Measurements from ENCODE around the gene KLK5.
"Not testable (repeated sequence)": the region's sequence is repeated elsewhere in the genome, so short reads cannot be mapped to it uniquely, and the experiment has no call there.

Gene KLK5

DNA sequence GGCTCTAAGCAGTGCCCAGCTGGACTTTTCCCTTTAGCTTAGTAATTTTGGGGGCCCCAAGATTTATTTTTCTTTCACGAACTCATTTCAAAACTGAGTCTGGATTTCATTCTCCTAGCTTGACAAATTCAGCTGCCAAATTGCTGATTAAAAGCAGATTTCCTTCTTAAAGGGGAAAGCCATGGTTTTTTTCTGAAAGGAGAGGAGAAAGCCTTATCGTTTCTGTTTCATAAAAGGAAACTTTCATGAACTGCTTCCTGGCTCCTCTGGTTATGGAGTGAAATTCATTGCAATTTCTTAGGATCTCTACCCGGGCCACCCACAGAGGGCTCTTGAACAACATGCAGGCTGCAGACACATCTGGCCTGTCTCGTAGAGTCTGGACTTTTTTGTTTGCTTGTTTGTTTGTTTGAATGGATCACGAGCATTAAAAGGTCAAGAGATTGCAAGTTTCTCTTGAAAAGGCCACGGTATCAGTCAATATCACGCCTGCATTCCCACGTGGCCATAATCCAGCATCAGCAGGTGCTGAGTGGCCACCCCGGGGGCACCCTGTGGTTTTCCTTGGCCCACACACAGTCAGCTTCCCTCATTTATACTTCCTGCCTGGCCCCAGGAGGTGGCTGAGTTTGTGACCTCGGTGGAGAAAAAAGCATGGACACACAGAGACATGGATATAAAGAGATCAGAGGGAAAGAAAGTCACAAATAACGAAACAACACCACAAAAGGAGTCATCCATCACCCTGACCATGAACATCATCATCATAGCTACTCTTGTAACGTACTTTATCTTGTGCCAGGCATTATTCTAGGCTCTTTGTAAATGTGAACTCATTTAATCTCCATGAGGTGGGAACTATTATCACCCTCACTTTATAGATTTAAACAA, 31.2 kb downstream of the KLK5 start:
- no peak for DNase-seq

DNA sequence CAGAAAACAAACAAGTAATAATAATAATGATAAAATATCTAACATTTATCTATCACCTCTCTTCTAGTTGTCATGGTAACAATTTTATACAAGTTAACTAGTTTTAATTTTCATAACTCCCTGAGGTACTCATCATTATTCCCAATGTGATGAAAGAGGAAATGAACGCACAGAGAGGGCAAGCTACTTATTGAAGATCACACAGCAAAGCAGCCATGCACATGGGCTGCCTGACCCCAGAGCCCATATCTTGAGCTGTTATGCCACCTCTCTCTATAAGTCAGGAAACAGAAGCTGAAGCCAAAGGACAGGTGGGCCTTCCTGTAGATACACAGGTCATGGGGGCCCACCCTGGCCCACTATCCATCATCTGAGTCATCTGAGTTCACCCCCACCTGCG, 36.8 kb downstream of the KLK5 start:
- DNase-seq, result no peak

DNA sequence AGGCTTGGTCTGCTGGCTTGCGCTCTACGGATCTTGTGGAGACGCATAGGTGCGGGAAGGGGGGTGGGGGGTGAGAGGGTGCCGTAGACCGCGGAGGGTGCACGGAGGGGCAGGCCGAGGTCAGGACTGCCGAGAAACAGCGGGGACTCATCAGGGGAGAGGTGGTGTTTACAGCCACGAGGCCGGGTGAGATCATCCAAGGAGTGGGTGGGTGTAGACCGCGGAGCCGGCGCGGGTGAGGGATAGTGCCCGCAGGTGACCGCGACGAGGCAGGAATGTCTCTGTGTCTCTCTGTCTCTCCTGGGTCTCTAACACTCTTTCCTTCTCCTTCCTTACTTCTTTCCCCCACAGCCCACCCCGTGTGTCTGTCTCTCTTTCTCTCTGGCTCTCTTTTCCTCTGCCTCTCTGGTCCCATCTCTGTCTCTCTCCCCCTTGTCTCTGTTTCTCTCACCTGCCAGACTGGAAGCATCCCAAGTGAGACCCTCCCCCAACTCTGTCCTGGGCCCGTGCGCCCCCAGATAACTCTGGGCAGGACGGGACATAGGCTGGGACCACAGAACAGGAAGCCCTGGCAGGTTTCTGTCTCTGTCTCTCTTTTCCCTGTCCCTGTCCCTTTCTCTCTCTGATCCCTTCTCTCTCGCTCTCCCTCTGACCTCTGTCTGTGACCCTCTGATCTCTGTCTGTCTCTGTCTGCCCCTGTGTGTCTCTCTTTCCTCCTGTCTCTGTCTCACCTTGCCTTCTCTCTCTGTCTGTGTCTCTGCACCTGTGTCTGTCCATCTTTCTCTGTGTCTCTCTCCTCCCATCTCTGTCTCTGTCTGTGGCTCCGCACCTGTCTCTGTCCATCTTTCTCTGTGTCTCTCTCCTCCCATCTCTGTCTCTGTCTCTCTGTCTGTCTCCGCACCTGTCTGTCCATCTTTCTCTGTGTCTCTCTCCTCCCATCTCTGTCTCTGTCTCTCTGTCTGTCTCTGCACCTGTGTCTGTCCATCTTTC, 39.8 kb downstream of the KLK5 start:
- DNase-seq, result no peak

DNA sequence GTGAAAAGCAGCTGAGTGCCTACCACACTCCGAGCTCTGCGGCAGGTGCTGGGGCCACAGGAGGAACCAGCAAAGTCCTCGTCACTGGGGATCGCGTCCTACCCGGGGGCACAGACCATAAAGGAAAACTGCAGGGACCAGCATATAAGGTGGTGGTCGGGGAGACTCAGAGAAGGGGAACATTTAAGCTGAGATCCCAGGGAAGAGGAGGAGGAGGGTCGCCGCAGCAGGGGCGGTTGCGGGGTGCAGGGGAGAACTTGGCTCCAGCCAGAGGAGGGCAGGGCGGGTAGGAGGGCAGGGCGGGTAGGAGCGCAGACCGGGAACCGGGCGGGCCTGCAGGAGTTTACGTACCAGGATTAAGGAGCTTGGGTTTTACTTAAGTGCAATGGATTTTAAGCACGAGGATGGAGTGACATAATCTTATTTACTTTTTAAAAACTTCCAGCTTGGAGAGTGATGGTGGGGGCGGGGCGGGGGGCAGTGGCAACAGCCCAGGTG, 40.7 kb downstream of the KLK5 start:
- DNase-seq, result no peak

DNA sequence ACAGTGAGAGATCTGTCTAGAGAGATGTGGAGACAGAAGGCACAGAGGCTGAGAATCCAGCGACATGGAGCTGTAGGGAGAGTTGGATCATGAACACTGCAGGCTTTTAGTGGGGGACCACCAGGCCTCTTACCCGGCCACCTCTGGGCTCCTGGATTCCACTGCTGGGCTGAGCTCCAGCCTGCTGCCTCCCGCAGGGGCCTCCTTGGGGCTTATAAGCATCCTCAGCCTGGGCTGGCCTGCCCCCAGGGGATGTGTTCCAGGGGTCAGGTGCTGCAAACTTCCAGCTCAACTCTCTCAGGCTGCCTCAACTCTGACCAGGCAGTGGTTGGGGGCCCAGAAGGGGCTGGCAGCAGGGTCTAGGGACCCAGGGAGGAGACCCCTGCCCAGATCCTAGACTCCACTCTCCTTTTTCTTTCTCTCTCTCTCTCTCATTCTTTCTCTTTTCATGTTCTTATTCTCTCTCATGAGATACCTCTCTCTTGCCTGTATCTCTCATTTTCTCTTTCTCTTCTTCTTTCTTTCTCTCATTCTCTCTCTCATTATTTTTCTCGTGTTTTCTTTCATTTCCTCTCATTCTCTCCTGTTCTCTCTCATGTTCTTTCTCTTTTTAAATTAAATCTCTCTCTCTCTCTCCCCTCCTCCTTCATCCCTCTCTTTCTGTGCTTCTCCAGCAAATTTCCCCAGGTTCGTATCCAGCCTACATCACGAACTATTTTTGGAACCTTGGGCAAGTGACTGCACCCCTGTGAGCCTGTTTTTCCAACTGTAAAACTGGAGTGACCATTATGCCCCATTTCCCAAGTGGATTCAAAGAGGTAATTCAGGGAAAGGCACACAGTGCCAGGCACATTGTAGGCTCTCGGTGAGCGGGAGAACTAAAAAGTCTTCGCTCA, 41.4 kb downstream of the KLK5 start, which contains the start of gene KLK4:
KLK4 (minus strand) TSS at position 190 of the 896 bp plus-strand sequence. CDS start 657 bp downstream, outside the sequence.
- DNase-seq, result no peak

DNA sequence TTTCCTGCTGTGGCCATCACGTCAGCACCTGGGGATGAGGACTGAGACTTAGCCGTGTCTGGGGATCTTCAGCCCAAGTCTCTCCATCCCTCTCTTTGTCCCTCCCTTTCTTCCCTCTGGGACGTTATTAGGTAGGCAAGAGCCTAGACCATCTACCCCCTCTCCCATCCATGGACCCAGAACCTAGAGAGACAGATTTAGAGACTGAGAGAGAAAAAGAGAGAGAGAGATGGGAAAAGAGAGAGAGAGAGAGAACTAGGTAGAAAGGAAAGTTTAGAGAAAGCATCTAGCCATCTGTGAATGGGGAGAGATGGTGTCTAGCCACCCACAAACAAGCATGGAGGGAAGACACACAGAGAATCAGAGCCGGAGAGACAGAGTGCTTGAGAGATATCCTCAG, 42.1 kb downstream of the KLK5 start:
- no peak for DNase-seq

DNA sequence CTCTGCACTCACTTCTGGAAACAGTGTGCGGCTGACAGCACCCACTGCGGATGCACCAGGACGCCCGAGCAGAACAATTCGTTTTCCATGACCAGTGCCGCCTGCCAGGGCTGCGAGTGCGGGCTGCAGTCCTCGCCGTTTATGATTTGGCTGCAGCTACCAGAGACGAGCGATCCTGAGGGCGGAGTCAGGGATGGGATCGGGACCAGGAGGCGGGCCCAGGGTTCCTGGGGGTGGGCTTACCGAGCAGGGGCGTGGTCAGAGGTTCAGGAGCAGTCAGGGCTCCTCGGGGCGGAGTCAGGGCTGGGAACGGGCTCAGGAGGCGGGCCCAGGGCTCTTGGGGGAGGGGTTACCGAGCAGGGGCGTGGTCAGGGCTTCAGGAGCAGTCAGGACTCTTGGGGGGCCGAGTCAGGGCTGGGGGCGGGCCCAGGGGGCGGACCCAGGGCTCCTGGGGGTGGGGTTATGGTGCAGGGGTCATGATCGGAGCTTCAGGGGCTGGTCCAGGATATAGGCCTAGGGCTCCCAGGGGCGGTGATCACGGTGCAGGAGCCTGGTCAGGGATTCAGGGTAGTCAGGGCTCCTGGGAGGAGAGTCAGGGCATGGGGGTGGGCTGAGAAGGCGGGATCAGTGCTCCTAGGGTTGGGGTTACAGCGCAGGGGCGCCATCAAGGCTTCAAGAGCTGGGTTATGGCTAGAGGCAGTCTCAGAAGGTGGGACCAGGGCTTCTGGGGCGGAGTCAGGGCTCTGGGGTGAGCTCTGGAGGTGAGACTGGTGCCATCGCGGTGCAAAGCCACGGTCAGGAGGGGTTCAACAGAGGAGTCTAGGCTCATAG, 43.4 kb downstream of the KLK5 start:
- peak; percentile 25 for DNase-seq

DNA sequence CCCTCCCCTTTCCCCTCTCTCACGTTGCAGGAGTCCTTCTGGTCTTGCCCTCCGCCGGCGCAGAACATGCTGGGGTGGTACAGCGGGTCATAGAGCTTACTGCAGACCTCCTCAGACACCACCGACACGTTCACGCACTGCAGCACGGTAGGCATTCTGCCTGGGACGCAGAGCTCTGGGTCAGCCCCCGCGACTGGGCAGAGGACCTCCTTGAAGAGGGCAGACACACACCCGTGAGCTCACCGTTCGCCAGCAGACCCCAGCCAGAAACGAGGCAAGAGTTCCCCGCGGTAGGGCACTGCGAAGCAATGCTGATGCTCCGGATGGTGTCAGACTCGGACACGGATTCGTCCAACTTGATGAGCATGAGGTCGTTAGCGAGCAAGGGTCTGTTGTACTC, 44.5 kb downstream of the KLK5 start:
- no peak for DNase-seq

DNA sequence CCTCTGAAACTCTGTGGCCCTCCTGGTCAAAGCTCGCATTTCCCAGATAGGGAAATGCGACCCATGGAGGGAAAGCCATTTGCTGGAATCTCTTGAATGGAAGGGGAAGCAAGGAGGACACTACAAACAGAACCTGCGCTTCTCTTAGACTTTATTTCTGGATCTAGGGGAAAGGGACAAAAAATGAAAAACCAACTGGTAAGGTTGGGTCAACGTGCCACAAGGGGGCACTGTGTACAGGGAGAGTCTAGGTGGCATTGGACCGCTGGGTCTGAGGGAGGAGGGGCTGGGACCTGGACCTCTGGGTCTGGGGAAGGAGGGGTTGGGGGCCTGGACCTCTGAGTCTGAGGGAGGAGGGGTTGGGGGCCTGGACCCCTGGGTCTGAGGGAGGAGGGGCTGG, 46.6 kb downstream of the KLK5 start:
- DNase-seq, result no peak

DNA sequence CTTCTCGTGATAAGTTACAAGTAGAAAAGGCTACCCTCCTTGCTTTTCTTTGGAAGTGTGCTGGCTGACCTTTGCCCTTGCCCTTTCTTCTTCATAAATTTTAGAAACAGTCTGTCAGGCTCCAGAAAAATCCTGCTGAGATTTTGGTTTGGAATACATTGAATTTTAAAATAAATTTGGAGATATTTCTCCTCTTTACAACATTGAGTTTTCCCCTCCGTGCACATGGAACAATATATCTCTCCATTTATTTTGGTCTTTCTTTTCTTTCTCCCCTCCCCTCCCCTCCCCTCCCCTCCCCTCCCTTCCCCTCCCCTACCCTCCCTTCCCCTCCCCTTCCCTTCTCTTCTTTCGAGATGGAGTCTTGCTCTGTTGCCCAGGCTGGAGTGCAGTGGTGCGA, 50.2 kb downstream of the KLK5 start:
- no peak for DNase-seq

DNA sequence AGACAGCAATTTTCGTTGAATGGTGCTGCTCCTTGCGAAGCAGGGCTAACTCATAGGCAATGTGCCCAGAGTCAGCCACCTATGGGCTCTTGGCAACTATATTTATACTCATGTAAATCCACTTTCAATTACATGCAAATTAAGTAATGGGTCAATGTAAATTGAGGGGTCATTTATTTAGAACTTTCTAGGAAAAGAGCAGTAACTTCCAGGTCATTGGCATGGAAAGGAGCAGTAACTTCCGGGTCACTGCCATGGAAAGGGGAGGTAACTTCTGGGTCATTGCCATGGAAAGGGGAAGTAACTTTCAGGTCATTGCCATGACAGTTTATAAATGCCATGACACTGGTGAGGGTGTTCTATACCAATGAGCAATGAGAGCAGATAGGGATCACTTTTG, 53.3 kb downstream of the KLK5 start:
- no peak for DNase-seq

DNA sequence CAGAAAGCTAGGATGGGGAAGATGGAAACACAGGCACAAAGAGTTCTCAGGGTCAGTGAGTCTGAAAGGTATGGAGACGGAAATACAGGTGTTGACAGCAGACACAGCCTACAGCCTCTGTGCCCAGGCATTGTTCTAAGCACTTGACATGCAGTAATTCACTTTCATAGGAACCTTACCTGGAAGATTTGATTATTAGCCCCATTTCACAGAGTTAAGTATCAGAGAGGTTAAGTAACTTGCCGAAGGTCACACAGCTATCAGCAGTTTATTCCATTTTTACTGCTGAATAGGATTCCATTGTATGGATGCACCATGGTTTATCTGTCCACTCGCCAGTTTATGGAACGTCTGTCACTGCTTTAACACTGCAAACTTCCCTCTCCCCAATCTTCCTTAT, 54.8 kb downstream of the KLK5 start:
- no peak for DNase-seq

DNA sequence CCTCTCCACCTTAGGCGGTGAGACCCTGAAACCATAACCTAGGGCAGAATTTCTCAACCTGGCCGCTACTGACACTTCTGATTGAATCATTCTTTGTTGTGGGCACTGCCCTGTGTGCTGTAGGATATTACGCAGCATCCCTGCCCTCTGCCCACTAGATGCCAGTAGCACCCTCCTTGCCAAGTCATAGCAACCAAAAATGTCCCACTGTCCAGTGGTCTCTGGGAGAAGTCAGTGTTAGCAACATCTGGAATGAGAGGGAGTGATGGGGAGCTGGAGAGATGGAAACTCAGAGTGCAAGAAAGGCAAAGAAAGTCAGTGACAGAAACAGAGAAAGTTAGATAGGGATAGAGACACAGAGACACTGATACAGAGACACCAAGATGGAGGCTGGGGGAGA, 55.2 kb downstream of the KLK5 start:
- no peak for DNase-seq

DNA sequence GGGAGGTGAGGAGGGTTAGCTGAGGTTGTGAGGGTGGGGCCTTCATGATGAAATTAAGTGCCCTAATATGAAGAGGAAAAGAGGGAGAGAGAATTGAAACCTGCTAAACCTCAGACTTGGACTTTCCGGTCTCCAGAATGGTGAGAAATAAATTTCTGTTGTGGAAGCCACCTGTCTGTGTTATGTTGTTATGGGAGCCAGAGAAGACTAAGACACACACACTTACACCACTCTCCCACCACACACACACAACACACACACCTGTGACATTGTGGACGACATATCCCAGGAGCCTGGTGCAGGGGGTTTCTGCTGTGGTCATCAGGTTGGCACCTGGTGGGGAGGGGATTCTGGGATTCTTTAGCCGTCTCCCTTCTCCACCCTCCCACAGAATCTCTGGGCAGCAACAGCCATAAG, 55.6 kb downstream of the KLK5 start:
- no peak for DNase-seq

DNA sequence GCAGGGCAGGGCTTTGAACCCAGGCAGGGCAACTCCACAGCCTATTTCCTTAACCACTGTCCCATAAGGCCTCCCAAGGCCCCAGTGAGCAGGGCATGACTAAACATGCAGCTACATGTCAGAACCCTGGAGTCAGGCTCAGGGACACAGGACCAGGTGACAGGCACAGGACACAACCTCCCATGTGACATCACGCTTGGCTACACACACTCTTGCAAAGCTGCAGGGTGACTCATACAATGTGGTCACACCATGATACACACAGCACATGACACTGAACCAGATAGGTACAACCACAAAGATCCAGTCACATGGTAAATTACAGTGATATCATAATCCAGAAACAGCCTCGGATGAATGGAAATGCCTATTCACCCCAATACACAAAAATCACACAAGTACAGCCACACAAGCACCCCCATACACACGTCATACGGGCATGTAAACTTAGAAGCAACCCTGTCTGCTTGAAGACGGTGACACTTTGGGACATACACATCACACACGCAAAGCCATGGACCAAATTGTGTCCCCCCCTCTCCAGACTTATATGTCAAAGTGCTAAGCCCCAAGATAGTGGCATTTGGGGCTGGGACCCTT, 56.1 kb downstream of the KLK5 start:
- peak; percentile 28 for DNase-seq

DNA sequence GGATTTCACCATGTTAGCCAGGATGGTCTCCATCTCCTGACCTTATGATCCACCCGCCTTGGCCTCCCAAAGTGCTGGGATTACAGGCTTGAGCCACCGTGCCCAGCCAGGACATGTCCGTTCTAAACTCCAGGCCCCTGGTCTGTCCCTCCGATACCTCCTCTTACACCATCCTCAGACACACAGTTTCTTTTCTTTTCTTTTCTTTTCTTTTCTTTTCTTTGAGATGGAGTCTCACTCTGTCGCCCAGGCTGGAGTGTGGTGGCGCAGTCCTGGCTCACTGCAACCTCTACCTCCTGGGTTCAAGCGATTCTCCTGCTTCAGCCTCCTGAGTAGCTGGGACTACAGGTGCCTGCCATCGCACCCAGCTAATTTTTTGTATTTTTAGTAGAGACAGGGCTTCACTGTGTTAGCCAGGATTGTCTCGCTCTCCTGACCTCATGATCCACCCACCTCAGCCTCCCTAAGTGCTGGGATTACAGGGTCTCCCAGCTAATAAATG, 56.7 kb downstream of the KLK5 start:
- not testable (repeated sequence) for DNase-seq

DNA sequence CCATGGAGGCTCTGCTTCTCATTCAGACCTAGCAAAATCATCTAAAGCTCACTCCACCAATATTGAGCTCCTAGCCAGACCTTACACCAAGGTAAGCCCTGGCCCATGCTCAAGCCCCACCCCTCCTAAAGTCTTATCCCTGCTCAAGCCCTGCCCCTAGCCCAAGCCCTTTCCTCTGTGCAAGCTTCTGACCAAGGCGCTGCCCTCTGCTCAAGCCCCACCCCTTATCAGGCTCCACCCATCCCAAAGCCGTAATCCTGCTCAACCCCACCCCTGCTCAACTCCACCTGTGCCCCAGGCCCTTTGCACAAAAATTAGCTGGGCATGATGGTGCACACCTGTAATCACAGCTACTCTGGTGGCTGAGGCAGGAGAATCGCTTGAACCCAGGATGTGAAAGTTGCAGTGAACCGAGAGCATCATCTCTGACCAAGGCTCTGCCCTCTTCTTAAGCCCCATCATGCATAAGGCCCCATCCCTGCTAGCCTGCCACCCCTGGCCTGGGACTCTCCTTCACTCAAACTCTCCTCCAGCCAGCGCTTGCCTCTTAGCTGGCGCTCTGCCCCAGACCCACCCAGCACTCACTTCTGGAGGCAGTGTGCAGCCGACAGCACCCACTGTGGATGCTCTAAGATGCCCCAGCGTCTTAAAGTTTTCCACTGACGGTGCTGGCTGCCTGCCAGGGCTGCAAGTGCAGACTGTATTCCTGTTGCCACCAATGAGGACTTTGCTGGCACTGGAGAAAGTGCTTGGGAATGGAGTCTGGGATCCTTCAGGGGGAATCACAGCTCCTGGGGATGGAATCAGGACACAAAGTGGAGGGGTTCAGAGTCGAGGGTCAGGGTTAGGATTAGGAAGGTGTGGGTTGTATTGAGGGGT, 58.1 kb downstream of the KLK5 start:
- no peak for DNase-seq

Measured in NCI-H1436 treated with DMSO at 0.1 percent for 48 hours (cell line).